Naive thymus-derived CD4-positive, alpha-beta T cell (primary cell): ENCODE data around the gene CCDC142. TPM values are rescaled to one million over a fixed set of nuclear protein-coding genes. Genes with fewer than 3 reads are reported as not detected.

ENCODE experiments used
- ATAC-seq: fragments of 150-1000 bp; cut with Tn5 transposase; 2 replicates; pipeline ENCODE4 v1.10.0; 2021; ENCODE audit warnings: mild to moderate bottlenecking, moderate library complexity
- CTCF ChIA-PET: fragments of 350-600 bp; sonication (Branson Sonifier 250); formaldehyde crosslinking; loops from one replicate; lab custom pipeline; 2021; ENCODE audit warnings: antibody characterized with exemption; lab: Charles Lee
- POLR2A ChIA-PET: fragments of 350-600 bp; sonication (Branson Sonifier 250); formaldehyde crosslinking; loops from one replicate; lab custom pipeline; 2021; ENCODE audit warnings: antibody characterized with exemption, inconsistent platforms; lab: Charles Lee
- DNase-seq, 9 donors: peaks; one replicate each; pipeline versions ENCODE4 v3.0.0 to v3.0.0-alpha.2; 2020 to 2022; ENCODE audit warnings: mixed read lengths in 1 of 9
- H3K27ac ChIP-seq: one replicate; pipeline ENCODE4 v1.7.0; 2013; ENCODE audit warnings: mild to moderate bottlenecking, low read depth, low read length, moderate library complexity
- H3K27me3 ChIP-seq, 2 donors: one replicate each; pipeline ENCODE4 v1.7.0; 2013; ENCODE audit warnings: low read length in 2 of 2, mild to moderate bottlenecking in 2 of 2, moderate library complexity in 2 of 2; ENCODE audit not compliant: control insufficient read depth in 2 of 2, insufficient read depth in 2 of 2
- H3K36me3 ChIP-seq, 3 experiments: 1 replicate in 2 of 3; 2 replicates in 1 of 3; pipeline ENCODE4 v1.7.0; 2013; ENCODE audit warnings: low read length in 3 of 3, mild to moderate bottlenecking in 3 of 3, moderate library complexity in 1 of 3; ENCODE audit not compliant: insufficient read depth in 3 of 3, control insufficient read depth in 2 of 3
- H3K4me1 ChIP-seq, 2 donors: one replicate each; pipeline ENCODE4 v1.7.0; 2013; ENCODE audit warnings: low read length in 2 of 2, mild to moderate bottlenecking in 2 of 2, moderate library complexity in 1 of 2; ENCODE audit not compliant: control insufficient read depth in 2 of 2, insufficient read depth in 2 of 2
- H3K4me3 ChIP-seq: 2 replicates; pipeline ENCODE4 v1.7.0; 2013; ENCODE audit warnings: mild to moderate bottlenecking, low read length
- H3K9me3 ChIP-seq, 3 experiments: 1 replicate in 2 of 3; 2 replicates in 1 of 3; pipeline ENCODE4 v1.7.0; 2013; ENCODE audit warnings: low read length in 3 of 3; ENCODE audit not compliant: control insufficient read depth in 2 of 3
- H3K27ac Mint-ChIP-seq, 9 donors: one replicate each; pipeline ENCODE4 v1.8.0; 2020 to 2022; ENCODE audit warnings: mixed read lengths in 9 of 9, mild to moderate bottlenecking in 8 of 9, moderate library complexity in 5 of 9, inconsistent platforms in 2 of 9
- H3K27me3 Mint-ChIP-seq, 5 donors: one replicate each; pipeline ENCODE4 v1.8.0; 2021 to 2022; ENCODE audit warnings: mixed read lengths in 5 of 5, mild to moderate bottlenecking in 1 of 5
- H3K36me3 Mint-ChIP-seq, 5 donors: one replicate each; pipeline ENCODE4 v1.8.0; 2020 to 2022; ENCODE audit warnings: mixed read lengths in 5 of 5, mild to moderate bottlenecking in 3 of 5, inconsistent platforms in 1 of 5
- H3K4me1 Mint-ChIP-seq, 7 donors: one replicate each; pipeline ENCODE4 v1.8.0; 2020 to 2022; ENCODE audit warnings: mixed read lengths in 7 of 7, mild to moderate bottlenecking in 3 of 7, inconsistent platforms in 1 of 7
- H3K4me3 Mint-ChIP-seq, 10 donors: one replicate each; pipeline ENCODE4 v1.8.0; 2020 to 2022; ENCODE audit warnings: mild to moderate bottlenecking in 10 of 10, mixed read lengths in 10 of 10, moderate library complexity in 6 of 10, inconsistent platforms in 2 of 10
- H3K9me3 Mint-ChIP-seq, 11 donors: one replicate each; pipeline ENCODE4 v1.8.0; 2020 to 2022; ENCODE audit warnings: mixed read lengths in 11 of 11, mild to moderate bottlenecking in 4 of 11, inconsistent platforms in 1 of 11, moderate library complexity in 1 of 11
- intact Hi-C, 2 donors: fragments of 100-400 bp; cut with micrococcal nuclease; formaldehyde crosslinking; loops; one replicate each; pipeline ENCODE4 v1.15.1; 2023
- polyA plus RNA-seq, 2 donors: library from polyadenylated mRNA; unstranded; fragments of 300-500 nt; fragmentation: Illumina TruSeq; gene quantifications; one replicate each; pipeline ENCODE4 v1.2.3, GENCODE V29; 2021
- total RNA-seq, 6 experiments: library from RNA in 5 of 6; stranded (reverse) in 5 of 6; gene quantifications; 1 replicate in 5 of 6; 2 replicates in 1 of 6; pipeline ENCODE4 v1.2.3 and lab custom pipeline; 2021 to 2026

CCDC142 gene
- total and polyA plus RNA-seq, 7 experiments from 2014 or later, result 13.1 to 75.2 (median 27.4) TPM

GRCh38 chr2:74507145-74507925, 24.5 kb upstream of the CCDC142 start, which contains the start of gene PCGF1:
PCGF1 (minus strand) TSS chr2:74507695; CDS start chr2:74507668, 27 bp downstream.
- H3K27me3 ChIP-seq, result peaks cover 3 to 16% of the 10 kb centered on the region in 2 donors
- peak within 1 kb of the TSS; percentile 96 for H3K4me3 ChIP-seq
- ChIA-PET CTCF (interaction anchor here (0.5 to 1.5 kb wide), 3 partner anchors 24 to 29 kb away, joined by 3 to 4 read pairs (median 4); partner anchors contain the start of genes CCDC142 and TTC31), POLR2A (interaction anchor here (0.6 to 5.0 kb wide), 15 partner anchors 8 to 308 kb away, joined by 3 to 33 read pairs (median 4); partner anchors contain the start of genes AUP1, CCDC142, HTRA2 and LBX2)
- Mint-ChIP-seq H3K4me3 (peak within 1 kb of the TSS; percentile 95 to 100 (median 99)), H3K27ac (peak within 1 kb of the TSS; percentile 97 to 100 (median 100)), H3K4me1 (peaks cover 34 to 66% (median 57%) of the 10 kb centered on the region in 7 donors), H3K9me3 (peaks cover 0 to 6% (median 0%) of the 10 kb centered on the region in 11 donors), H3K36me3 (peaks cover 16 to 33% (median 28%) of the 10 kb centered on the region in 5 donors), H3K27me3 (peaks cover 47 to 58% (median 49%) of the 10 kb centered on the region in 5 donors)
- no peaks in the 10 kb centered on the region for H3K9me3 ChIP-seq
- intact Hi-C loops, result loop anchor here (1.0 to 10.0 kb wide), 13 partner anchors 9 to 451 kb away; partner anchors contain the start of genes AUP1 (in 2 of the 2), DOK1 (in 2 of the 2), HTRA2 (in 2 of the 2) and TTC31 (in 2 of the 2)
- H3K4me1 ChIP-seq, result peaks cover 16 to 29% of the 10 kb centered on the region in 2 donors
- ATAC-seq (peak; percentile 96), DNase-seq (peak; percentile 97 to 99 (median 98))
- H3K36me3 ChIP-seq, result peaks cover 0 to 20% (median 5%) of the 10 kb centered on the region in 3 experiments
- peak within 1 kb of the TSS; percentile 94 for H3K27ac ChIP-seq

- Mint-ChIP-seq H3K4me1 (peaks cover 34 to 72% (median 65%) of the 10 kb centered on the region in 7 donors), H3K36me3 (peaks cover 16 to 33% (median 30%) of the 10 kb centered on the region in 5 donors), H3K27me3 (peaks cover 48 to 60% (median 55%) of the 10 kb centered on the region in 5 donors), H3K9me3 (peaks cover 0 to 6% (median 0%) of the 10 kb centered on the region in 11 donors), H3K27ac (peak overlapping the region in 1 of 9 donors; percentile 10), H3K4me3 (peak overlapping the region in 9 of 10 donors; percentile 16 to 99 (median 38))
- H3K4me1 ChIP-seq, result peaks cover 16 to 31% of the 10 kb centered on the region in 2 donors
- POLR2A ChIA-PET, result interaction anchor here (1.1 to 5.0 kb wide), 7 partner anchors 23 to 82 kb away, joined by 3 to 33 read pairs (median 3); partner anchors contain the start of genes AUP1, CCDC142, HTRA2 and TTC31
- peaks cover 0 to 20% (median 5%) of the 10 kb centered on the region in 3 experiments for H3K36me3 ChIP-seq
- peaks cover 4 to 20% of the 10 kb centered on the region in 2 donors for H3K27me3 ChIP-seq
- ATAC-seq, result no peak
- H3K9me3 ChIP-seq, result no peaks in the 10 kb centered on the region
- no peak overlapping the region for H3K27ac ChIP-seq
- intact Hi-C loops, result loop anchor here in 1 of 2 donors (2.0 to 10.0 kb wide), 3 partner anchors 49 to 149 kb away; partner anchors contain the start of genes DOK1 and SEMA4F
- H3K4me3 ChIP-seq, result no peak overlapping the region
- DNase-seq, result no peak
- CTCF ChIA-PET, result no interaction called here
These were observed 22.8 kb upstream of the CCDC142 start for GRCh38 chr2:74505448-74506246.

GRCh38 chr2:74504591-74504990, 21.8 kb upstream of the CCDC142 start:
- Histone ChIP-seq H3K27me3 (peaks cover 4 to 30% of the 10 kb centered on the region in 2 donors), H3K9me3 (no peaks in the 10 kb centered on the region), H3K27ac (no peak overlapping the region), H3K36me3 (peaks cover 0 to 20% (median 5%) of the 10 kb centered on the region in 3 experiments), H3K4me1 (peaks cover 16 to 31% of the 10 kb centered on the region in 2 donors), H3K4me3 (no peak overlapping the region)
- H3K4me3 Mint-ChIP-seq, result peak overlapping the region; percentile 15 to 75 (median 56)
- DNase-seq (no peak), ATAC-seq (no peak)
- intact Hi-C loops, result loop anchor here in 1 of 2 donors (10.0 kb wide), 1 partner anchor 150 kb away; the partner anchor contains the start of gene SEMA4F
- ChIA-PET CTCF (interaction anchor here (0.6 to 1.3 kb wide), 4 partner anchors 21 to 112 kb away, joined by 3 to 6 read pairs (median 4); partner anchors contain the start of genes CCDC142 and TTC31), POLR2A (interaction anchor here (0.9 to 4.3 kb wide), 5 partner anchors 22 to 70 kb away, joined by 3 to 11 read pairs (median 3); partner anchors contain the start of genes AUP1, CCDC142, HTRA2 and MRPL53)
- H3K4me1 Mint-ChIP-seq, result peaks cover 39 to 78% (median 63%) of the 10 kb centered on the region in 7 donors
- H3K27me3 Mint-ChIP-seq, result peaks cover 47 to 66% (median 59%) of the 10 kb centered on the region in 5 donors
- peaks cover 16 to 33% (median 30%) of the 10 kb centered on the region in 5 donors for H3K36me3 Mint-ChIP-seq
- no peak overlapping the region for H3K27ac Mint-ChIP-seq
- H3K9me3 Mint-ChIP-seq, result peaks cover 0 to 6% (median 0%) of the 10 kb centered on the region in 11 donors

- H3K27me3 ChIP-seq, result peaks cover 4 to 34% of the 10 kb centered on the region in 2 donors
- H3K27ac ChIP-seq, result no peak overlapping the region
- POLR2A ChIA-PET, result interaction anchor here (0.9 to 4.3 kb wide), 4 partner anchors 21 to 46 kb away, joined by 3 to 11 read pairs (median 6); partner anchors contain the start of genes AUP1, HTRA2, MRPL53 and WBP1
- Mint-ChIP-seq H3K4me1 (peaks cover 42 to 79% (median 66%) of the 10 kb centered on the region in 7 donors), H3K27me3 (peaks cover 51 to 69% (median 63%) of the 10 kb centered on the region in 5 donors), H3K36me3 (peaks cover 16 to 33% (median 30%) of the 10 kb centered on the region in 5 donors), H3K9me3 (peaks cover 0 to 6% (median 0%) of the 10 kb centered on the region in 11 donors), H3K4me3 (peak overlapping the region; percentile 52 to 81 (median 66)), H3K27ac (peak overlapping the region in 2 of 9 donors; percentile 26 to 62)
- peak overlapping the region; percentile 36 for H3K4me3 ChIP-seq
- intact Hi-C loops, result loop anchor here in 1 of 2 donors (1.0 to 10.0 kb wide), 2 partner anchors 20 to 151 kb away; partner anchors contain the start of genes SEMA4F and TTC31
- no peak for DNase-seq
- H3K9me3 ChIP-seq, result no peaks in the 10 kb centered on the region
- no peak for ATAC-seq
- CTCF ChIA-PET, result interaction anchor here (0.6 to 1.3 kb wide), 5 partner anchors 20 to 111 kb away, joined by 3 to 6 read pairs (median 3); partner anchors contain the start of genes CCDC142 and TTC31
- peaks cover 0 to 20% (median 5%) of the 10 kb centered on the region in 3 experiments for H3K36me3 ChIP-seq
- H3K4me1 ChIP-seq, result peaks cover 19 to 38% of the 10 kb centered on the region in 2 donors
These were observed 21.0 kb upstream of the CCDC142 start for GRCh38 chr2:74503506-74504475.
